Right lobe of liver (tissue), 6 donors: ENCODE data around the gene PLXND1. TPM values are rescaled to one million over a fixed set of nuclear protein-coding genes. Genes with fewer than 3 reads are reported as not detected.
"Not testable (repeated sequence)": the region's sequence is repeated elsewhere in the genome, so short reads cannot be mapped to it uniquely, and the experiment has no call there.

ENCODE experiments used
- ATAC-seq, 4 donors: fragments of 200-7000 bp; cut with Tn5 transposase; one replicate each; pipeline ENCODE4 v1.9.1; 2020; ENCODE audit warnings: mild to moderate bottlenecking in 4 of 4, moderate library complexity in 4 of 4
- DNase-seq, 3 donors: peaks; one replicate each; pipeline ENCODE4 v3.0.0-alpha.2; 2020
- H3K27ac ChIP-seq, 3 donors: fragments of 200-600 bp; one replicate each; pipeline ENCODE4 v1.8.0; 2022
- H3K27me3 ChIP-seq, 2 donors: fragments of 200-600 bp; one replicate each; pipeline ENCODE4 v1.8.0; 2022
- H3K36me3 ChIP-seq, 4 donors: fragments of 200-600 bp; sonication (generic) in 1 of 4; one replicate each; pipeline versions ENCODE4 v1.5.1 to v1.8.0; 2017 to 2022; ENCODE audit warnings: control low read depth in 1 of 4
- H3K4me1 ChIP-seq, 4 donors: fragments of 200-600 bp; sonication (generic) in 1 of 4; one replicate each; pipeline versions ENCODE4 v1.5.1 to v1.8.0; 2017 to 2022; ENCODE audit warnings: control low read depth in 1 of 4
- H3K4me3 ChIP-seq, 3 donors: fragments of 200-600 bp; one replicate each; pipeline ENCODE4 v1.8.0; 2022
- H3K9me3 ChIP-seq, 4 donors: fragments of 200-600 bp; sonication (generic) in 1 of 4; one replicate each; pipeline versions ENCODE4 v1.5.1 to v1.8.0; 2017 to 2022; ENCODE audit warnings: control low read depth in 1 of 4
- CTCF ChIP-seq, 4 donors: fragments of 200-600 bp in 3 of 4; fragments of 450-650 bp in 1 of 4; IDR thresholded peaks; one replicate each; pipeline versions ENCODE4 v1.5.1 to v1.8.0; 2016 to 2022; ENCODE audit warnings: antibody characterized with exemption in 4 of 4, mild to moderate bottlenecking in 2 of 4
- POLR2A ChIP-seq: fragments of 450-650 bp; IDR thresholded peaks from one replicate; pipeline ENCODE4 v1.6.1; 2017; ENCODE audit warnings: antibody characterized with exemption, mild to moderate bottlenecking
- WGBS: methylation state at CpG from one replicate; pipeline ENCODE4 v1.1.6; 2018; ENCODE audit warnings: low coverage, low lambda C conversion rate; ENCODE audit not compliant: insufficient coverage; ENCODE audit errors: missing lambda C conversion rate; 5-methylcytosine and 5-hydroxymethylcytosine counted together
- intact Hi-C, 2 donors: fragments of 100-400 bp; cut with DNase I; formaldehyde crosslinking; loops; one replicate each; pipeline versions ENCODE4 v1.11.2 to v1.14.1; 2022
- total RNA-seq, 6 experiments: library from RNA; depleted of rRNA in 2 of 6; stranded (reverse); fragments of >200 nt in 2 of 6; fragmentation: NEBNext Ultra II Directional in 3 of 6; extraction: Animal tissue kit (Norgen Biotek cat#: 25700) in 3 of 6; gene quantifications; one replicate each; pipeline versions ENCODE4 v1.1.0 to v1.2.4, GENCODE V29; 2016 to 2023
- donor health status: DM: no; HTN: yes; CAD: no.
- donor health status: DM: no; HTN: no; CAD: no.
- donor health status: DM: no; HTN: no; CAD: no.
- donor health status: DM: no; HTN: yes; CAD: no.
- donor health status: DM: no; HTN: yes; CAD: no.

The PLXND1 gene
- total RNA-seq, 6 experiments from 2014 or later: 27.0 to 48.8 (median 29.6) TPM

- intact Hi-C loops: no loop called here
- WGBS: 75% methylated on average over 1 of the region's 3 CpGs
- DNase-seq (no peak), ATAC-seq (no peak)
- no peaks in the 10 kb centered on the region for H3K27me3 ChIP-seq
- H3K4me3 ChIP-seq: no peak overlapping the region
- no peak for TF ChIP-seq CTCF (IDR thresholded peaks at IDR 0.05)
- no peak for TF ChIP-seq POLR2A
- H3K9me3 ChIP-seq: no peaks in the 10 kb centered on the region
- peaks cover 0 to 5% (median 0%) of the 10 kb centered on the region in 4 donors for H3K4me1 ChIP-seq
- H3K27ac ChIP-seq: no peak overlapping the region
- no peaks in the 10 kb centered on the region for H3K36me3 ChIP-seq
Measured at GRCh38 chr3:129549805-129550204, 56.7 kb downstream of the PLXND1 start.

- intact Hi-C loops: no loop called here
- 86% methylated on average over 10 of the region's 18 CpGs for WGBS
- no peak for ATAC-seq
- no peak overlapping the region for H3K27ac ChIP-seq
- peaks cover 0 to 5% (median 0%) of the 10 kb centered on the region in 4 donors for H3K4me1 ChIP-seq
- DNase-seq: no peak
- H3K4me3 ChIP-seq: no peak overlapping the region
- no peaks in the 10 kb centered on the region for H3K36me3 ChIP-seq
- no peaks in the 10 kb centered on the region for H3K9me3 ChIP-seq
- TF ChIP-seq POLR2A (no peak), CTCF (IDR thresholded peaks at IDR 0.05) (no peak)
- no peaks in the 10 kb centered on the region for H3K27me3 ChIP-seq
Measured at GRCh38 chr3:129549006-129549800, 57.3 kb downstream of the PLXND1 start.

GRCh38 chr3:129548104-129548965, 58.1 kb downstream of the PLXND1 start:
- Histone ChIP-seq H3K9me3 (no peaks in the 10 kb centered on the region), H3K4me1 (no peaks in the 10 kb centered on the region), H3K4me3 (no peak overlapping the region), H3K36me3 (no peaks in the 10 kb centered on the region), H3K27me3 (no peaks in the 10 kb centered on the region), H3K27ac (no peak overlapping the region)
- WGBS: 73% methylated on average over 5 of the region's 19 CpGs
- intact Hi-C loops: no loop called here
- TF ChIP-seq CTCF (IDR thresholded peaks at IDR 0.05): no peak
- TF ChIP-seq POLR2A: no peak
- ATAC-seq (no peak), DNase-seq (no peak)

GRCh38 chr3:129547241-129547640, 59.2 kb downstream of the PLXND1 start:
- H3K27ac ChIP-seq: no peak overlapping the region
- no peak overlapping the region for H3K4me3 ChIP-seq
- H3K36me3 ChIP-seq: no peaks in the 10 kb centered on the region
- intact Hi-C loops: no loop called here
- H3K9me3 ChIP-seq: no peaks in the 10 kb centered on the region
- 100% methylated on average over 3 of the region's 24 CpGs for WGBS
- DNase-seq (no peak), ATAC-seq (no peak)
- no peaks in the 10 kb centered on the region for H3K4me1 ChIP-seq
- no peaks in the 10 kb centered on the region for H3K27me3 ChIP-seq
- no peak for TF ChIP-seq POLR2A
- no peak for TF ChIP-seq CTCF (IDR thresholded peaks at IDR 0.05)

GRCh38 chr3:129545951-129546350, 60.5 kb downstream of the PLXND1 start:
- ATAC-seq, H3K27me3 ChIP-seq, H3K36me3 ChIP-seq, H3K4me1 ChIP-seq, H3K27ac ChIP-seq, H3K4me3 ChIP-seq, DNase-seq, intact Hi-C loops, H3K9me3 ChIP-seq: not testable (repeated sequence)
- WGBS: 47% methylated on average over 3 of the region's 3 CpGs
